Measurements from ENCODE around the gene SGCA. TPM values are rescaled to one million over a fixed set of nuclear protein-coding genes. Genes with fewer than 3 reads are reported as not detected.

The SGCA gene
- total and polyA plus RNA-seq, 2 of the 8 experiments (the other 6 are each of a cell fraction or from before 2014, with no cell fraction given), result 0.12 TPM; not detected in 1

DNA sequence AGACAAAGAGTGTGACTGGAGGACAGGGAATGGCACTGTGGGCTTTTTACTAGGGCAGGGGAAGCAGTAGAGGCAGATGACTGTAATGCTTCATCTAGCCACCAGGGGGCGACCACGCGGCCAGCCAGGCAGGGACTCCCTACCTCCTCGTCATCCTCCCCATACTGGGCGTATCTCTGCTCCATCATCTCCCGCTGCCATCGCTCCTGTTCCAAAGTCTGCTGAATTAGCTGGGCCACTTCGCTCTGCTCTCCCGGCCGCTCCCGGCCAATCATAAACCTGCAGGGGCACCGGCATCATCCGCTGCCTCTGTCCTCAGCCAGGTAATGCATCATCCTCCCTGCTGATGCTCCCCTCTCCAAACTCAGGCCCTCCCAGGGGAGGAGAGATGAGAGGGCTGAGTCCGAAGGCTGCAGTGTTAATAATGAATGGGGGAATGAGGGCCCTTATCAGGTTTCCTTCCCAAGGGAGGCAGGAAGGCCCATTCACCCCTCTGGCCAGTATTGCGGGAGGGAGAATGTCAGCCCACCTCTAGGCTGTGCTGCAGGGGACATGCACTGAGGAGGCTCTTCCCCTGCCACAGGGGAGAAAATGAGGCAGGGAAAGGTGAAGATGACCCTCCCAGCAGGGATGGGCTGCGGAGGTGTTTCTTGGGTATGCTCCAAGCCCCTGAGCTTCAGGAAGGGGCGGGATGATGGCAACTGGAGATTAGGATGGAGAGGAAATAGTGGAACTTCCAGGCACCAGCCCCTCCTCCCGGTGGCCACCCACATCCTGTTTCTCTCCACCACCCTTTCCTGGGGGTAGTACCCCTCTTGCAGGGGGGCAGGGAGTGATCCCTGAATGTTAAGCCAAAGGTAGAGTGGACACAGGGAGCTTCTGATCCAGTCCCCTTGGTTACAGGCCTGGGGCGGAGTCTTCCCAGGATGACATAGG is 25.6 kb upstream of the SGCA start (continued):
- TF ChIP-seq, protein P1, sequence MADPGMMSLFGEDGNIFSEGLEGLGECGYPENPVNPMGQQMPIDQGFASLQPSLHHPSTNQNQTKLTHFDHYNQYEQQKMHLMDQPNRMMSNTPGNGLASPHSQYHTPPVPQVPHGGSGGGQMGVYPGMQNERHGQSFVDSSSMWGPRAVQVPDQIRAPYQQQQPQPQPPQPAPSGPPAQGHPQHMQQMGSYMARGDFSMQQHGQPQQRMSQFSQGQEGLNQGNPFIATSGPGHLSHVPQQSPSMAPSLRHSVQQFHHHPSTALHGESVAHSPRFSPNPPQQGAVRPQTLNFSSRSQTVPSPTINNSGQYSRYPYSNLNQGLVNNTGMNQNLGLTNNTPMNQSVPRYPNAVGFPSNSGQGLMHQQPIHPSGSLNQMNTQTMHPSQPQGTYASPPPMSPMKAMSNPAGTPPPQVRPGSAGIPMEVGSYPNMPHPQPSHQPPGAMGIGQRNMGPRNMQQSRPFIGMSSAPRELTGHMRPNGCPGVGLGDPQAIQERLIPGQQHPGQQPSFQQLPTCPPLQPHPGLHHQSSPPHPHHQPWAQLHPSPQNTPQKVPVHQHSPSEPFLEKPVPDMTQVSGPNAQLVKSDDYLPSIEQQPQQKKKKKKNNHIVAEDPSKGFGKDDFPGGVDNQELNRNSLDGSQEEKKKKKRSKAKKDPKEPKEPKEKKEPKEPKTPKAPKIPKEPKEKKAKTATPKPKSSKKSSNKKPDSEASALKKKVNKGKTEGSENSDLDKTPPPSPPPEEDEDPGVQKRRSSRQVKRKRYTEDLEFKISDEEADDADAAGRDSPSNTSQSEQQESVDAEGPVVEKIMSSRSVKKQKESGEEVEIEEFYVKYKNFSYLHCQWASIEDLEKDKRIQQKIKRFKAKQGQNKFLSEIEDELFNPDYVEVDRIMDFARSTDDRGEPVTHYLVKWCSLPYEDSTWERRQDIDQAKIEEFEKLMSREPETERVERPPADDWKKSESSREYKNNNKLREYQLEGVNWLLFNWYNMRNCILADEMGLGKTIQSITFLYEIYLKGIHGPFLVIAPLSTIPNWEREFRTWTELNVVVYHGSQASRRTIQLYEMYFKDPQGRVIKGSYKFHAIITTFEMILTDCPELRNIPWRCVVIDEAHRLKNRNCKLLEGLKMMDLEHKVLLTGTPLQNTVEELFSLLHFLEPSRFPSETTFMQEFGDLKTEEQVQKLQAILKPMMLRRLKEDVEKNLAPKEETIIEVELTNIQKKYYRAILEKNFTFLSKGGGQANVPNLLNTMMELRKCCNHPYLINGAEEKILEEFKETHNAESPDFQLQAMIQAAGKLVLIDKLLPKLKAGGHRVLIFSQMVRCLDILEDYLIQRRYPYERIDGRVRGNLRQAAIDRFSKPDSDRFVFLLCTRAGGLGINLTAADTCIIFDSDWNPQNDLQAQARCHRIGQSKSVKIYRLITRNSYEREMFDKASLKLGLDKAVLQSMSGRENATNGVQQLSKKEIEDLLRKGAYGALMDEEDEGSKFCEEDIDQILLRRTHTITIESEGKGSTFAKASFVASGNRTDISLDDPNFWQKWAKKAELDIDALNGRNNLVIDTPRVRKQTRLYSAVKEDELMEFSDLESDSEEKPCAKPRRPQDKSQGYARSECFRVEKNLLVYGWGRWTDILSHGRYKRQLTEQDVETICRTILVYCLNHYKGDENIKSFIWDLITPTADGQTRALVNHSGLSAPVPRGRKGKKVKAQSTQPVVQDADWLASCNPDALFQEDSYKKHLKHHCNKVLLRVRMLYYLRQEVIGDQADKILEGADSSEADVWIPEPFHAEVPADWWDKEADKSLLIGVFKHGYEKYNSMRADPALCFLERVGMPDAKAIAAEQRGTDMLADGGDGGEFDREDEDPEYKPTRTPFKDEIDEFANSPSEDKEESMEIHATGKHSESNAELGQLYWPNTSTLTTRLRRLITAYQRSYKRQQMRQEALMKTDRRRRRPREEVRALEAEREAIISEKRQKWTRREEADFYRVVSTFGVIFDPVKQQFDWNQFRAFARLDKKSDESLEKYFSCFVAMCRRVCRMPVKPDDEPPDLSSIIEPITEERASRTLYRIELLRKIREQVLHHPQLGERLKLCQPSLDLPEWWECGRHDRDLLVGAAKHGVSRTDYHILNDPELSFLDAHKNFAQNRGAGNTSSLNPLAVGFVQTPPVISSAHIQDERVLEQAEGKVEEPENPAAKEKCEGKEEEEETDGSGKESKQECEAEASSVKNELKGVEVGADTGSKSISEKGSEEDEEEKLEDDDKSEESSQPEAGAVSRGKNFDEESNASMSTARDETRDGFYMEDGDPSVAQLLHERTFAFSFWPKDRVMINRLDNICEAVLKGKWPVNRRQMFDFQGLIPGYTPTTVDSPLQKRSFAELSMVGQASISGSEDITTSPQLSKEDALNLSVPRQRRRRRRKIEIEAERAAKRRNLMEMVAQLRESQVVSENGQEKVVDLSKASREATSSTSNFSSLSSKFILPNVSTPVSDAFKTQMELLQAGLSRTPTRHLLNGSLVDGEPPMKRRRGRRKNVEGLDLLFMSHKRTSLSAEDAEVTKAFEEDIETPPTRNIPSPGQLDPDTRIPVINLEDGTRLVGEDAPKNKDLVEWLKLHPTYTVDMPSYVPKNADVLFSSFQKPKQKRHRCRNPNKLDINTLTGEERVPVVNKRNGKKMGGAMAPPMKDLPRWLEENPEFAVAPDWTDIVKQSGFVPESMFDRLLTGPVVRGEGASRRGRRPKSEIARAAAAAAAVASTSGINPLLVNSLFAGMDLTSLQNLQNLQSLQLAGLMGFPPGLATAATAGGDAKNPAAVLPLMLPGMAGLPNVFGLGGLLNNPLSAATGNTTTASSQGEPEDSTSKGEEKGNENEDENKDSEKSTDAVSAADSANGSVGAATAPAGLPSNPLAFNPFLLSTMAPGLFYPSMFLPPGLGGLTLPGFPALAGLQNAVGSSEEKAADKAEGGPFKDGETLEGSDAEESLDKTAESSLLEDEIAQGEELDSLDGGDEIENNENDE (IDR thresholded peaks at IDR 0.05; ENCODE audit: insufficient replicate concordance, low read length), result no peak
- TF ChIP-seq CHD1 (IDR thresholded peaks at IDR 0.05; ENCODE audit: low read depth, low read length) (no peak), SIRT6 (IDR thresholded peaks at IDR 0.05; ENCODE audit: low read length) (no peak), HDAC2 (IDR thresholded peaks at IDR 0.05; ENCODE audit: borderline replicate concordance in 1 of 2, low read depth in 2 of 2, low read length in 2 of 2) (no peak), CHD2 (IDR thresholded peaks at IDR 0.05; ENCODE audit: low read length) (no peak), BACH1 (IDR thresholded peaks at IDR 0.05; ENCODE audit: low read length) (no peak), CREB1 (IDR thresholded peaks at IDR 0.05) (peak; percentile 85), EZH2 (IDR thresholded peaks at IDR 0.05; ENCODE audit: low read depth, low read length, severe bottlenecking) (no peak), HDAC6 (IDR thresholded peaks at IDR 0.05; ENCODE audit: low read depth, low read length) (no peak), KDM5A (IDR thresholded peaks at IDR 0.05; ENCODE audit: low read length) (no peak)
